OCI-LY7 (cell line): ENCODE results near the gene OR2H1. TPM values are rescaled to one million over a fixed set of nuclear protein-coding genes. Genes with fewer than 3 reads are reported as not detected.

Source experiments
- BruUV-seq: library from RNA; stranded (reverse); fragments of 400-500 nt; replicated peaks from 2 replicates; lab custom pipeline; 2021; lab: Mats Ljungman, UMichigan
- CTCF ChIA-PET: fragments of 300-600 bp; sonication (Branson Sonifier 250); formaldehyde crosslinking; loops from one replicate; lab custom pipeline; 2022; ENCODE audit warnings: antibody characterized with exemption; ENCODE audit not compliant: unreplicated experiment; lab: Charles Lee
- POLR2A ChIA-PET: fragments of 300-600 bp; sonication (Branson Sonifier 250); formaldehyde crosslinking; loops from one replicate; lab custom pipeline; 2022; ENCODE audit warnings: antibody characterized with exemption; lab: Charles Lee
- DNase-seq: peaks from one replicate; pipeline ENCODE4 v3.0.0-alpha.2; 2015; ENCODE audit warnings: low spot score
- H2AFZ ChIP-seq: fragments of 200-600 bp; sonication (generic), shearing (Covaris generic); 2 replicates; pipeline ENCODE4 v1.6.1; 2014; ENCODE audit warnings: mild to moderate bottlenecking, antibody characterized with exemption, low read length, moderate library complexity
- H3K27ac ChIP-seq: fragments of 200-600 bp; sonication (generic); 2 replicates; pipeline ENCODE4 v1.5.1; 2014; ENCODE audit warnings: mixed run types, low read depth, mild to moderate bottlenecking, moderate library complexity, low read length, inconsistent platforms; ENCODE audit not compliant: poor library complexity, severe bottlenecking
- H3K36me3 ChIP-seq: fragments of 200-600 bp; sonication (generic); 2 replicates; pipeline ENCODE4 v1.6.1; 2014; ENCODE audit warnings: mild to moderate bottlenecking, antibody characterized with exemption, low read length, moderate library complexity, mixed read lengths; ENCODE audit not compliant: insufficient read depth
- H3K4me1 ChIP-seq: fragments of 200-600 bp; sonication (generic); 2 replicates; pipeline ENCODE4 v1.5.1; 2014; ENCODE audit warnings: mild to moderate bottlenecking, low read length; ENCODE audit not compliant: insufficient read depth, poor library complexity, severe bottlenecking
- H3K4me2 ChIP-seq: fragments of 200-600 bp; sonication (generic); 2 replicates; pipeline ENCODE4 v1.6.1; 2014; ENCODE audit warnings: mild to moderate bottlenecking, low read length
- H3K4me3 ChIP-seq: fragments of 200-600 bp; sonication (generic); 2 replicates; pipeline ENCODE4 v1.5.1; 2014; ENCODE audit warnings: mild to moderate bottlenecking, low read depth, low read length; ENCODE audit not compliant: poor library complexity, severe bottlenecking
- H3K79me2 ChIP-seq: fragments of 200-600 bp; sonication (generic); 2 replicates; pipeline ENCODE4 v1.6.1; 2016; ENCODE audit warnings: low read depth, mild to moderate bottlenecking, low read length, moderate library complexity, mixed read lengths; ENCODE audit not compliant: insufficient read depth
- H3K9me2 ChIP-seq: fragments of 200-600 bp; sonication (generic); 2 replicates; pipeline ENCODE4 v1.6.1; 2016; ENCODE audit warnings: mild to moderate bottlenecking, low read length, mixed read lengths; ENCODE audit not compliant: insufficient read depth
- H3K9me3 ChIP-seq: fragments of 200-600 bp; sonication (generic); 2 replicates; pipeline ENCODE4 v1.6.1; 2014; ENCODE audit warnings: mild to moderate bottlenecking, mixed run types, low read length, mixed read lengths
- H4K20me1 ChIP-seq: fragments of 200-600 bp; sonication (generic); 2 replicates; pipeline ENCODE4 v1.6.1; 2014; ENCODE audit warnings: mild to moderate bottlenecking, antibody characterized with exemption, low read length, moderate library complexity, mixed read lengths; ENCODE audit not compliant: insufficient read depth
- CTCF ChIP-seq: fragments of 200-600 bp; sonication (generic); conservative IDR thresholded peaks from 2 replicates; pipeline ENCODE4 v1.5.1; 2014; ENCODE audit warnings: mild to moderate bottlenecking, antibody characterized with exemption, low read length, moderate library complexity, mixed read lengths
- EZH2phosphoT487 ChIP-seq: fragments of 200-600 bp; sonication (generic); IDR thresholded peaks from 2 replicates; pipeline ENCODE4 v1.6.1; 2018; ENCODE audit warnings: low read depth, borderline replicate concordance, mild to moderate bottlenecking, mixed run types, antibody characterized with exemption, low read length, moderate library complexity, mixed read lengths
- intact Hi-C: fragments of 100-400 bp; cut with micrococcal nuclease; formaldehyde crosslinking; loops from one replicate; pipeline ENCODE4 v1.10.0; 2022; ENCODE audit not compliant: unreplicated experiment
- total RNA-seq, 2 experiments: library from RNA; depleted of rRNA in 1 of 2; stranded (reverse); fragments of >200 nt in 1 of 2; shearing (Covaris generic) in 1 of 2; gene quantifications; 2 replicates each; pipeline ENCODE4 v1.2.3, GENCODE V29; 2014 to 2022

The OR2H1 gene
- total RNA-seq, 2 experiments from 2014 or later = not detected

- CTCF ChIA-PET = no interaction called here
- POLR2A ChIA-PET = interaction anchor here (0.6 kb wide), 1 partner anchor 370 kb away, joined by 3 read pairs; no protein-coding TSS in a partner anchor
- no peak for DNase-seq
Observed at GRCh38 chr6:29501106-29501505, 44.2 kb downstream of the OR2H1 start.

GRCh38 chr6:29502181-29502580 lies 45.2 kb downstream of the OR2H1 start:
- Histone ChIP-seq H3K9me3 (no peaks in the 10 kb centered on the region), H3K9me2 (no peaks in the 10 kb centered on the region), H3K4me1 (no peaks in the 10 kb centered on the region), H3K79me2 (no peaks in the 10 kb centered on the region), H3K4me2 (no peak overlapping the region), H4K20me1 (no peaks in the 10 kb centered on the region), H3K4me3 (no peak overlapping the region), H3K27ac (no peak overlapping the region), H3K36me3 (no peaks in the 10 kb centered on the region), H2AFZ (no peak overlapping the region)
- intact Hi-C loops = no loop called here
- no TSS peak for BruUV-seq
- CTCF ChIA-PET = no interaction called here
- POLR2A ChIA-PET = no interaction called here
- TF ChIP-seq CTCF (no peak), EZH2phosphoT487 (no peak)
- DNase-seq = no peak

More at GRCh38 chr6:29501106-29501505, 44.2 kb downstream of the OR2H1 start:
- no peak for TF ChIP-seq EZH2phosphoT487
- no peak for TF ChIP-seq CTCF
- intact Hi-C loops = no loop called here
- H3K27ac ChIP-seq = no peak overlapping the region
- no peak overlapping the region for H2AFZ ChIP-seq
- no peaks in the 10 kb centered on the region for H3K9me3 ChIP-seq
- H3K9me2 ChIP-seq = no peaks in the 10 kb centered on the region
- no peak overlapping the region for H3K4me2 ChIP-seq
- no peaks in the 10 kb centered on the region for H3K79me2 ChIP-seq
- H3K4me1 ChIP-seq = no peaks in the 10 kb centered on the region
- no TSS peak for BruUV-seq
- no peak overlapping the region for H3K4me3 ChIP-seq
- no peaks in the 10 kb centered on the region for H4K20me1 ChIP-seq
- no peaks in the 10 kb centered on the region for H3K36me3 ChIP-seq

GRCh38 chr6:29502597-29502996 lies 45.6 kb downstream of the OR2H1 start:
- intact Hi-C loops = no loop called here
- H3K4me2 ChIP-seq = no peak overlapping the region
- no peak overlapping the region for H3K4me3 ChIP-seq
- no peaks in the 10 kb centered on the region for H4K20me1 ChIP-seq
- no TSS peak for BruUV-seq
- DNase-seq = no peak
- H3K9me3 ChIP-seq = no peaks in the 10 kb centered on the region
- CTCF ChIA-PET = no interaction called here
- TF ChIP-seq EZH2phosphoT487 (no peak), CTCF (no peak)
- H3K36me3 ChIP-seq = no peaks in the 10 kb centered on the region
- H3K4me1 ChIP-seq = no peaks in the 10 kb centered on the region
- H3K27ac ChIP-seq = no peak overlapping the region
- H3K9me2 ChIP-seq = no peaks in the 10 kb centered on the region
- H2AFZ ChIP-seq = no peak overlapping the region
- POLR2A ChIA-PET = no interaction called here
- H3K79me2 ChIP-seq = no peaks in the 10 kb centered on the region
